GM12891 (cell line): ENCODE data around the gene RAD18.
A peak's percentile ranks its signal among the peaks of the same experiment; 100 is the strongest.

Experiments
- DNase-seq: peaks from one replicate; pipeline ENCODE4 v3.0.0; 2011; ENCODE audit warnings: low spot score; ENCODE audit not compliant: insufficient read length
- FAIRE-seq: peaks from 2 replicates; lab custom pipeline; 2011; peaks lifted over from hg19 to GRCh38; lab: Jason Lieb, UNC
- PAX5 ChIP-seq: IDR thresholded peaks from 2 replicates; pipeline ENCODE4 v1.6.1; 2011; ENCODE audit warnings: low read length, moderate library complexity, mild to moderate bottlenecking; ENCODE audit not compliant: insufficient read depth, severe bottlenecking
- POLR2A ChIP-seq: IDR thresholded peaks from 2 replicates; pipeline ENCODE4 v1.6.1; 2011; ENCODE audit warnings: low read depth, low read length, control low read depth
- POLR2AphosphoS5 ChIP-seq: IDR thresholded peaks from 2 replicates; pipeline ENCODE4 v1.6.1; 2011; ENCODE audit warnings: low read depth, low read length, control low read depth
- POU2F2 ChIP-seq: IDR thresholded peaks from 2 replicates; pipeline ENCODE4 v1.6.1; 2011; ENCODE audit warnings: low read depth, mild to moderate bottlenecking, control low read depth, low read length, moderate library complexity
- SPI1 ChIP-seq: IDR thresholded peaks from 2 replicates; pipeline ENCODE4 v1.6.1; 2011; ENCODE audit warnings: low read depth, low read length, control low read depth
- TAF1 ChIP-seq: IDR thresholded peaks from 2 replicates; pipeline ENCODE4 v1.6.1; 2011; ENCODE audit warnings: low read depth, low read length, control low read depth

The RAD18 gene

GRCh38 chr3:8966820-8967348 lies 3.6 kb upstream of the RAD18 start:
- TF ChIP-seq POLR2A (no peak), POLR2AphosphoS5 (no peak), TAF1 (no peak), POU2F2 (no peak), PAX5 (no peak), SPI1 (no peak)
- FAIRE-seq, result no peak
- DNase-seq, result no peak

- DNase-seq, result no peak
- FAIRE-seq, result no peak
- TF ChIP-seq POLR2AphosphoS5 (no peak), POLR2A (no peak), SPI1 (no peak), TAF1 (no peak), PAX5 (no peak), POU2F2 (no peak)
Observed at GRCh38 chr3:8966150-8966819, 3.0 kb upstream of the RAD18 start.

- FAIRE-seq (no peak), DNase-seq (no peak)
- TF ChIP-seq POLR2A, result no peak
- TF ChIP-seq PAX5, result no peak
- no peak for TF ChIP-seq TAF1
- no peak for TF ChIP-seq POLR2AphosphoS5
- no peak for TF ChIP-seq POU2F2
- no peak for TF ChIP-seq SPI1
Observed at GRCh38 chr3:8964436-8965370, 1.4 kb upstream of the RAD18 start.

DNA sequence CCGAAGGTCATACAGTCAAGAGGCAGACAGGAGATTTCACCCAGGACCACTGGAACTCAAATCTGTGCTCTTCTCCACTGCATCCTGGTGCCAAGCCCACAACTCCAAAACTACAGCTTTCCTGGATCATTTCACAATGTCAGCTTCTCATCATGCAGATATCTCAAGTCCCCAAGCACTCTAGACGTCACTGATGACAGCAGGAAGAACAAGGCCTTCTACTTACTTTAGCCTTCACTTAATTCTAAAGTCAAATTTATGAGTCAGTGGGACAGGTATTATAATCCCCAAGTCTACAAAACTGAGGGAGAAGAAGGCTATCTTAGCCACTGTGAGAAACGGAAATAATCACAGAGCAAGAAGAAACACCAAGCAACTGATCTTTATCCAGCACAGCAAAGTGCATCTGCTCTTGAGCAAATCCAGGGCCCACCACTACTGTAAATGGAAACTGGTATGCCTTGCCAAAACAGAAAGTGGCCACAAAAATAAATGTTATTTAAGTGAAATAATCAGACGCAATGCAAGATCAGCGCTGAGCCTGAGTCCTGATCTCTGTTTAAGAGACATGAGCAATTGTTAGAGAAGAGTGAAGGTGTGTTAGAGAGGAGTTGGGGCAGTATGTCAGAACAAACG lies 928 bp downstream of the RAD18 start:
- FAIRE-seq, result no peak
- no peak for TF ChIP-seq TAF1
- TF ChIP-seq POU2F2, result no peak
- no peak for TF ChIP-seq POLR2A
- TF ChIP-seq POLR2AphosphoS5, result no peak
- TF ChIP-seq PAX5, result no peak
- TF ChIP-seq SPI1, result no peak
- DNase-seq, result no peak

DNA sequence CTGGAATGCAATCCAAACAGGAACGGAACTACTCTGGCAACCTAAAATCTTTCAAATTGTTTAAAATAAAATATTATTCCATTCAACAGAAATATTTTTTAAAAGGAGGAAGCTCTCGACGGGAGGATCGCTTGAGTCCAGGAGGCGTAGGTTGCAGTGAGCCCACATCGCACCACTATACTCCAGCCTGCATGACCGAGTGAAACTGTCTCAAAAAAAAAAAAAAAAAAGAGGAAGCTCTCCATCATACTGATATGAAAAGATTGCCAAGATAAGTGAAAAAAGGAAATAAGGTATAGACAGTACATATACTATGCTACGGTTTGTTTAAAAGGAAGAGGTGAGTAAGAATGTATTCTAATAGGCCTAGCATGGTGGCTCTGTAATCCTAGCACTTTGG lies 3.6 kb downstream of the RAD18 start:
- DNase-seq (no peak), FAIRE-seq (no peak)

GRCh38 chr3:8954938-8955763 lies 8.1 kb downstream of the RAD18 start:
- FAIRE-seq (peak; percentile 73), DNase-seq (no peak)
- no peak for TF ChIP-seq PAX5
- peak; percentile 75 for TF ChIP-seq SPI1

More for the DNA sequence above, 3.6 kb downstream of the RAD18 start:
- TF ChIP-seq TAF1, result no peak
- no peak for TF ChIP-seq POU2F2
- TF ChIP-seq PAX5, result no peak
- no peak for TF ChIP-seq POLR2AphosphoS5
- TF ChIP-seq POLR2A, result no peak
- peak; percentile 43; the same call in 1 of the 2 replicates for TF ChIP-seq SPI1

DNA sequence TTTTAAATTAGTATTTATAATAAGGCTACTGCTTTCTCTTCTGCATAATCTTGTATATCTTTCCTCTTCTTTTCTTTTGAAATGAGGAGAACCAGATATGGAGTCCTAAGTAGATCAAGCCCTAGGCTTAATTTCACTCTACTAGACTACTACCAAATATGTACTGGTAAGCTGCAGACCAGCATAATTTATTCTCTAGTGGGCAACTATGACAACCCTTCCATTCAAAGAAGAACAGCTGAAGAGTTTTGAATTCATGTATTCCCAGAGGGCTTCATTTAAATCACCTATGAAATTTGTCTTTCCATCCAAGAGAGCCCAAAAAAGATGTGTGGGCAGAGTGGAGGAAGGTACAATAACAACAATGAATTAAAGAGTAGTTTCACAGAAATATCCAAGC lies 10.0 kb downstream of the RAD18 start:
- FAIRE-seq (no peak), DNase-seq (no peak)
- TF ChIP-seq POLR2AphosphoS5, result no peak
- no peak for TF ChIP-seq TAF1
- TF ChIP-seq PAX5, result no peak
- TF ChIP-seq POU2F2, result no peak
- TF ChIP-seq SPI1, result no peak
- no peak for TF ChIP-seq POLR2A

DNA sequence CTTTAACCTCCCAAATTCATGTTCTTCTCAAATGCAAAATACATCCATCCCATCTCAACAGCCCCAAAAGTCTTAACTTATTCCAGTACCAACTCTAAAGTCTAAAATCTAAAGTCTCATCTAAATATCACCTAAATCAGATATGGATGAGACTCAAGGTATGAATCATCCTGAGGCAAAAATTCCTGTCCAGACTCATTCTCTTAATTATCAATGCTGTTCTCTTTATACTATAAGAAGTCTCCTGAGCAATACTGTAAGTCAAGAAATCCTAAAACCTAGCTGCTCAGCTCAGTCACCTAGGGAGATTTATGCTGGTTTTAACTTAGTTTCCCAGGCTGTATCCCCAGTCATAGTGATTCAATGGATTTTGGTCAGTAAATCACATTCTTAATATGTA lies 11.1 kb downstream of the RAD18 start:
- DNase-seq (no peak), FAIRE-seq (no peak)
- TF ChIP-seq PAX5, result no peak
- no peak for TF ChIP-seq POU2F2

GRCh38 chr3:8945890-8946600 lies 17.2 kb downstream of the RAD18 start:
- no peak for TF ChIP-seq POLR2AphosphoS5
- TF ChIP-seq PAX5, result no peak
- TF ChIP-seq POLR2A, result no peak
- no peak for TF ChIP-seq TAF1
- TF ChIP-seq SPI1, result no peak
- no peak for TF ChIP-seq POU2F2
- FAIRE-seq, result no peak
- no peak for DNase-seq
